GM19468 (cell line): ENCODE measurements around the gene WDHD1.
"Not testable (repeated sequence)": the region's sequence is repeated elsewhere in the genome, so short reads cannot be mapped to it uniquely, and the experiment has no call there.

Experiments
- ATAC-seq: cut with Tn5 transposase; IDR thresholded peaks from one replicate; pipeline ENCODE4 v1.9.1; 2021; ENCODE audit warnings: mild to moderate bottlenecking, moderate library complexity, moderate number of reproducible peaks; ENCODE audit not compliant: unreplicated experiment; ENCODE audit errors: extremely low read depth

Gene WDHD1

GRCh38 chr14:54976316-54976715 lies 50.6 kb downstream of the WDHD1 start:
- no peak for ATAC-seq

- ATAC-seq, result no peak
These were observed 51.0 kb downstream of the WDHD1 start for GRCh38 chr14:54975856-54976255.

DNA sequence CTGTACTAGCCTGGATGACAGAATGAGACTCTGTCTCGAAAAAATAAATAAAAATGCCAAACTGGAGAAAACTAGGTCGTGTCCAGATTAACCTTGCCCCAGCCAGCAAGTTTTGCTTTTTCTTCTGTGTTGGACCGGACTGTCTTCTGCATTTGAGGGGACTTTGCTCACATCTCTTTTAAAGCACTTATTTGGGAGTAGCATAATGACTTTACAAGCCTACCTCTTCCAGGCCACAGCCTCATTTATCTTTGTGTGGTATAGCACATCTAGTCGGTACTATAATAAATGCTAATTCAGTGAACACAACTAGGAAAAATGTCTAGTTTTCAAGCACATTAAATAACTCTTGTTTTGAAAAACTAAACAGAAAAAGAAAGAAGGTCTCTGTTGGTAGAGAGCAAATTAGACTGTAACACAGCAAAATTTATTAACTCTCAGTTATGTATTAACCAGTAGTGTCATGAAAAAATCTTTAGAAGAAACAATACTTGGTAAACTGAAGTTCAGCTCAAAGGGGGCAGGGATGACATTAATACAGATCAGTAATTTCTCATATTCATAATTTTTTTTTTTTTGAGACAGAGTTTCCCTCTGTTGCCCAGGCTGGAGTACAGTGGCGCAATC lies 52.0 kb downstream of the WDHD1 start:
- no peak for ATAC-seq

DNA sequence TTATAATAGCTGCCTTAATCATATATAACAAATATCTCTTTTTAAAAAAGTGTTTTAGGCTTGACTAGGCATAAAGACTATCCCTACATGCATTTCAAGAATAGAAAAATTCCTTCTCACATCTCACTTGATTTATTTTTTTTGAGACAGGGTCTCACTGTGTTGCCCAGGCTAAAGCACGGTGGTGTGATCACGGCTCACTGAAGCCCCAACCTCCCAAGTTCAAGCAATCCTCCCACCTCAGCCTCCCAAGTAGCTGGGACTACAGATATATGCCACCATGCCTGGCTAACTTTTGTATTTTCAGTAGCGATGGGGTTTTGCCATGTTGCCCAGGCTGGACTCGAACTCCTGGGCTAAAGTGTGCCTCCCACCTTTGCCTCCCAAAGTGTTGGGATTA lies 59.4 kb downstream of the WDHD1 start:
- ATAC-seq, result no peak

DNA sequence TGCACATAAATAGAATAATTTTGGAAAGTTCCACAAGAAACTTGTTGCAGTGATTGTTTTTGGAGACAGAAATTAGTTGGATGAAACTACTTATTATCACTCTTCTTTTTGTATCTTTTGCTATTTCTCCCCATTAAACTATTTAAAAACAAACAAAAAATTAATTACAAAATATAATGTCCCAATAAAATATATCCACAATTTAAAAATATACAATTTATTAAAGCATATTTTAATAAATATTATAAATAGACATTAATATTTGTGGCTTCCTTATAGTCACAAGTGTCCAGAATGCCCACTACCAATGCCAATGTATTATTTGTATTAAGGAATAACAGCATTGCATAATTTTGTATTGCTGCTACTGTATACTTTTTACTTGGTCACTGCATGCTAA lies 71.8 kb downstream of the WDHD1 start:
- ATAC-seq, result no peak

GRCh38 chr14:54953609-54954008 lies 73.3 kb downstream of the WDHD1 start:
- not testable (repeated sequence) for ATAC-seq

- not testable (repeated sequence) for ATAC-seq
These were observed 74.1 kb downstream of the WDHD1 start for GRCh38 chr14:54952803-54953202.

DNA sequence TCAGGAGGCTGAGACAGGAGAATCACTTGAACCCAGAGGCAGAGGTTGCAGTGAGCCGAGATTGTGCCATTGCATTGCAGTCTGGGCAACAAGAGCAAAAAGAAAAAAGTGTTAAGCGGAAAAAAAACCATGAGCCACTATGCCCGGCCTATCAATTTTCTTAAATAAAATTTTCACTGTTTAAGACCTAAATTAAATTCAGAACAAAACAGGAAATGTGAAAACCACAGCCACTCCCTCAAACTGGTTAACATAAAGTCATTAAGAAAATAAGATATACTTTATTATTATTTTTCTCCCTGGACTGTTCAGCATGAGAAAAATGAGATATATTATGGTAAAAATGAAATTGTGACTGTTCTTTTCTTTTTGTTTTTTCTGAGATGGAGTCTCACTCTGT lies 79.7 kb downstream of the WDHD1 start:
- no peak for ATAC-seq

GRCh38 chr14:54946500-54946899 lies 80.4 kb downstream of the WDHD1 start:
- ATAC-seq, result no peak

DNA sequence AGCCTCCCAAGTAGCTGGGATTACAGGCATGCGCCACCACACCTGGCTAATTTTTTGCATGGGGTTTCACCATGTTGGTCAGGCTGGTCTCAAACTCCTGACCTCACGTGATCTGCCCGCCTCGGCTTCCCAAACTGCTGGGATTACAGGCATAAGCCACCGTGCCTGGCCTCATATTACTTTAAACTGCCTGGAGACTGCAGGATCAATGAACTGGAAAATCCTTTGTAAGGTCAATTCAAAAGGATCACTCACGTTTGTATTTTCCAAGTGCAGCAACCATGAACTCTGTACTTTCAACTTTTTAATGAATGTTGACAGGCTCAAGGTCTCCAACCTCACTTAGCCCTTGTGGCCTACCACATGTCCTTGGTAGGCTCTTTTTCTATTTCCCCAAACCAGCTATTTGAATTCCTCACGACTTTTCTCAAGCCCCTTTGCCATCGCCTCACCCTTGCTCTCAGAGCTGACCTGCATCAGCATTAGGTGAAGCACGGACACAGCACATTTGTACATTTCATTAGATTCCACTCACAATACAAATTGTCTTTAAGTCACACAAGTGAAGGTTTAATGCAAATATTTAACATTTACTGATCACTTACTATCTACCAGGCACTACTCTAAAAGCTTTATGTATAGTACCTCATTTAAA lies 82.0 kb downstream of the WDHD1 start:
- no peak for ATAC-seq

DNA sequence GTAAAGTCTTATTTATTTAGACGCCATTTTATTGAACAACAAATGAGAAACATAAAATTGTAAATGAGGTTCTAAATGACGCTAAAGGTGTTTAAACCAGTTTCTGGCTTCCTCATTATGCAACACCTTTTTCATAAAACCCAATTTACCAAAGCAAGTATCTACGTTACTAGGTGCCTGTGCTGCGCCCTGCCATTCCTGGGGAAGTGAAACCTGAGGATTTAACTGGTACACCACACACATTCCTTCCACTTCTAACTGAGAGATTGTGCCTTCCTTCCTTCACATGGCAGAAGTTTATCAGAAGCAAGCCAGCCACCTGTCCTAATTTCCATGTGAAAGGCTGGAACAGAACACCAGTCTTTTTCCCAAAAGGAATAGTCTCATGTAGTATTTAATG lies 84.0 kb downstream of the WDHD1 start:
- ATAC-seq, result no peak

DNA sequence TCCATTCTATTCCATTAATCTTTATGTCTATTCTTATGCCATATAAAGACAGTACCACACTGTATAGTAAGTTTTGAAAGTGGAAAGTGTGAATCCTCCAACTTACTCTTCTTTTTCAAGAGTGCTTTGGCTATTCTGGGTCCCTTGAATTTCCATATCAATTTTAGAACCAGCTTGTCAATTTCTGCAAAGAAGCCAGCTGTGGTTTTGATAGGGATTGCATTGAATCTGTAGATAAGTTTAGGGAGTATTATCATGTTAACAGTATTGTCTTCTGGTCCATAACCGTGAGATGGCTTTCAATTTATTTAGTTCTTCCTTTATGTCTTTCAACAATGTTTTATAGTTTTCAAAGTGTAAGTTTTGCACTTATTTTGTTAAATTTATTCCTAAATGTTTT lies 90.1 kb downstream of the WDHD1 start:
- ATAC-seq, result no peak

GRCh38 chr14:54935958-54936357 lies 90.9 kb downstream of the WDHD1 start:
- no peak for ATAC-seq

- no peak for ATAC-seq
These were observed 91.8 kb downstream of the WDHD1 start for GRCh38 chr14:54935100-54935499.

DNA sequence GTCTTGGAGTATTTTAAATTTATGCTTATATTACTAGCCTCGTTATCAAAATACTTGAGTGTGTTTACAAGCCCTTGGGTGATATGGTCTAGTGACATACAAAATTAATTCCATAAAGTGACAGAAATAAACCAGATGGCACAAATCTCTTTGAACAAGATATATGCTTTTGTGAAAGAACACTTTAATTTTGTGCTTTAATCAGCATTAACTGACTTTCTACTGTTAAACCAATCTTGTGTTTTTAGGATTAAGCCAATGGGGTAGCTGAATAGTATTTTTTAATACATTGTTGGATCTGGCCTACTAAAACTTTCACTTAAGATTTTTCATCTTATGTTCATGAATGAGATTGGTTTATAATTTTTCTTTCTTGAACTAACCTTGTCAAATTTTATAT lies 93.9 kb downstream of the WDHD1 start:
- ATAC-seq, result no peak

GRCh38 chr14:54931598-54932340 lies 95.1 kb downstream of the WDHD1 start:
- ATAC-seq, result no peak

DNA sequence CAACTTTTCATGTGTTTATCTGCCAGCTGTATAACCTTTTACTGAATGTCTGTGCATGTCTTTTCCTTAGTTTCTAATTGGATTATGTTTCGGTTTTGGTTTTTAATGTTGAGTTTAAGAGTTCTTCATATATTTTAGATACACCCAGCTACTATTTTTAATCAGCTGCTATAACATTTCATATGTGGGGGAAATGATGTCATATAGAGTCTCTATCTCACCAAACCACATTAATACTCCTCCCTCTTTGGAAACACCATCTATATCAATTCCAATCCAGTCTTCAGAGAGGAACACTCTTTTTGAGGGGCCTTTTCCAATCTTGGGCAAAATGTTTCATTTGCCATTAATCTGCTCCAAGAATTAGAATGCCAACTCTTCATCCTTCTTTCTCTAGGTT lies 95.8 kb downstream of the WDHD1 start:
- ATAC-seq, result no peak

DNA sequence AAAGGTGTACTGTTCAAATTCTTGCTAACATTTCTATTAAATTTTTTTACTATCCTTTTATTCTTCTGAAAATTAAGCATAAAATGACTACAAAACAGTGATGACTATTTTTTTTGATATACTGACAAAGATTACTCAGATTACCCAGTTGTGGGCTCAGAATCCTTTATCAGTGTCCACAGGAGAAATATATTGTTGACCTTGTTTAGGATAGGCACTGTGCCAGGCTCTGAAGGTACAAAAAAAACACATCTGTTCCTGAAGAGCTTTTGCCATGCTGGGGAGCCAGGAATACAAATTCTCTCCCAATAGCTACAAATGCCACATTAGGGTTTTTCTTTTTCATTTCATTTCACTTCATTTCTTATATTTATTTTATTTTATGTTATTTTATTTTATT lies 97.3 kb downstream of the WDHD1 start:
- no peak for ATAC-seq

DNA sequence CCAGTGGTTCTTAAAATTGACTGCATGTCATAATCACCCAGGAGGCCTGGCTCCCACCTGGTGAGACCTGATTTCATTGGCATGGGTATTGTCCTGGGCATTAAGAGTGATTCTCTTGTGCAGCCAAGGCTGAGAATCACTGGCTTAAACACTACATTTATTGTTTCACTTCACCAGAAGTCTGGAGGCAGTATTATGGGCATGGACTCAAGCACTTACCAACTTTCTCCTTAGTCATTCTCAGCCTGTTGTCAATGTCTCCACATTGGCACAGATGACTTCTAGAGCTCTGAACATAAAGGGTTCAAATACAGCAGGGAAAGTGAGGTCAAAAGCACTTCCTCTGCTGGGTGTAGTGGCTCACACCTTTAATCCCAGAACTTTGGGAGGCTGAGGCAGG lies 98.7 kb downstream of the WDHD1 start:
- no peak for ATAC-seq

DNA sequence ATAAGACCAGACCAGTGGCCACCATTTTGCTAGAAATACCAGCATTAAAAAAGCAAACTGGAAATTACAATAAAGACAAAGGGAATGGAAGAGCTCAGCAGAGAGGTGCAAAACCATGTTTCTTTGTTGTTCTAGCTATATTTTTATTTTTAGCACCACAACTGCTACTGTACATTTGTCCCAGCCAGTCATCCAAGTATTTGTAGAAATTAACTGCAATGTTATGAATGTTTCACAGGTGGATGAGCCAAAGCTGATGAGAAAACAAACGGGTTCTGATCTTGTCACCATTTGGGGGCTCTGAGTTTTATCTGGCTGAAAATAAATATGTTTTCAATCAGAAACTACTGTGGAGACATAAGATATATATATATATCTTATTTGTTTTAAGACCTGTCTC lies 99.3 kb downstream of the WDHD1 start:
- ATAC-seq, result no peak

DNA sequence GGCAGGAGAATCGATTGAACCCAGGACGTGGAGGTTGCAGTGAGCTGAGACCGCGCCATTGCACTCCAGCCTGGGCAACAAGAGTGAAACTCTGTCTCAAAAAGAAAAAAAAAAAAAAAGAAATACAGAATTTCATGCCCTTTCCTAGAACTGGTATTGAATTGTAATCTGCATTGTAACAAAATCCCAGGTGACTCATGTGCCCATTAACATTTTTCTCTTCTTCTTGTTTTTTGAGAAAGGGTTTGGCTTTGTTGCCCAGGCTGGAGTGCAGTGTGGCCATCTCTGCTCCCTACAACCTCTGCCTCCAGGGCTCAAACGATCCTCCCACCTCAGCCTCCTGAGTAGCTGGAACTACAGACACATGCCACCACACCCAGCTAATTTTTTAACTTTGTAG lies 100.3 kb downstream of the WDHD1 start:
- not testable (repeated sequence) for ATAC-seq

DNA sequence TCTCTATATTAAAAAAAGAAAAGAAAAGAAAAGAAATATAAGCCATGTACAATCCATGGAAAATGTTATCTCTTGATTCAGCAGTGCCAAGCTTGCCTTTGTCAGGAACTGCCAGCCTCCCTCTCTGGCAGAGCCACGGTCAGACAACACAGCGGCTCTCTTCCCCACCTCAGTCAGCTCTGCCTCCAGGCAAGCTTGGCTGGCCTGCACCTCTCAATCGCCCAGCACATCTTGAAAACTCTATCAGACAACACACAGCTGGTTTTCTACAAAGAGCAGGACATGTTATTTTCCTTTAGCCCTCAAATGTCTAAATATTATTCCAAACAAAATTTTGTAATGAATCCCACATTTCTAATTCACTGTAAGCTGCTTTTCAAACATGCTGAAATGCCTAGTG lies 104.3 kb downstream of the WDHD1 start:
- no peak for ATAC-seq
